ENCODE measurements around the gene ALK. TPM values are rescaled to one million over a fixed set of nuclear protein-coding genes. Genes with fewer than 3 reads are reported as not detected.

The ALK gene
- total RNA-seq, 2 donors from 2014 or later, result not detected

GRCh38 chr2:29227935-29228675, 693.3 kb downstream of the ALK start:
- no peak overlapping the region for H3K27ac Mint-ChIP-seq
- ATAC-seq, result no peak
- H3K4me3 Mint-ChIP-seq, result no peak overlapping the region
- H3K9me3 Mint-ChIP-seq, result no peaks in the 10 kb centered on the region
- DNase-seq (ENCODE audit: low spot score), result no peak
- H3K4me1 Mint-ChIP-seq (ENCODE audit: low read depth in 2 of 2), result no peaks in the 10 kb centered on the region
- H3K36me3 Mint-ChIP-seq, result no peaks in the 10 kb centered on the region
- peaks cover 0 to 17% of the 10 kb centered on the region in 2 donors for H3K27me3 Mint-ChIP-seq

- Mint-ChIP-seq H3K4me1 (ENCODE audit: low read depth in 2 of 2) (no peaks in the 10 kb centered on the region), H3K4me3 (no peak overlapping the region), H3K9me3 (no peaks in the 10 kb centered on the region), H3K36me3 (no peaks in the 10 kb centered on the region), H3K27me3 (peaks cover 0 to 17% of the 10 kb centered on the region in 2 donors), H3K27ac (no peak overlapping the region)
- ATAC-seq (no peak), DNase-seq (ENCODE audit: low spot score) (no peak)
Measured at GRCh38 chr2:29226808-29227207, 694.6 kb downstream of the ALK start.

DNA sequence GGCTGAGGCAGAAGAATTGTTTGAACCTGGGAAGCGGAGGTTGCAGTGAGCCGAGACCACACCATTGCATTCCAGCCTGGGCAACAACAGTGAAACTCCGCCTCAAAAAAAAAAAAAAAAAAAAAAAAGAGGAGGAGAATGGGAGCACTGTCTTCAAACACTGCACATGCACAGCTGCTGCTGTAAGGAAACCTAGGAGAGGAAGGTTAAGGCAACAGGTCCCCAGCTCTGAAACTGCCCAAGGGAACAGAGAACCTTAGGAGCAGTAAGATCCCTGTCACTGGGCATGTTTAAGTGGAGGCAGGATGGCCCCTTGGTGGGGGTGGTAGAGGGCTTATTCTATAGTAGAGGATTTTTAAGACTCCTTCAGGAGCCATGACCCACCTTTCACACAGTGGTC, 695.0 kb downstream of the ALK start:
- H3K4me1 Mint-ChIP-seq (ENCODE audit: low read depth in 2 of 2), result no peaks in the 10 kb centered on the region
- no peak overlapping the region for H3K27ac Mint-ChIP-seq
- peaks cover 0 to 17% of the 10 kb centered on the region in 2 donors for H3K27me3 Mint-ChIP-seq
- no peaks in the 10 kb centered on the region for H3K36me3 Mint-ChIP-seq
- H3K9me3 Mint-ChIP-seq, result no peaks in the 10 kb centered on the region
- DNase-seq (ENCODE audit: low spot score) (no peak), ATAC-seq (no peak)
- no peak overlapping the region for H3K4me3 Mint-ChIP-seq

- H3K4me3 Mint-ChIP-seq, result no peak overlapping the region
Measured at GRCh38 chr2:29225814-29226213, 695.6 kb downstream of the ALK start.

DNA sequence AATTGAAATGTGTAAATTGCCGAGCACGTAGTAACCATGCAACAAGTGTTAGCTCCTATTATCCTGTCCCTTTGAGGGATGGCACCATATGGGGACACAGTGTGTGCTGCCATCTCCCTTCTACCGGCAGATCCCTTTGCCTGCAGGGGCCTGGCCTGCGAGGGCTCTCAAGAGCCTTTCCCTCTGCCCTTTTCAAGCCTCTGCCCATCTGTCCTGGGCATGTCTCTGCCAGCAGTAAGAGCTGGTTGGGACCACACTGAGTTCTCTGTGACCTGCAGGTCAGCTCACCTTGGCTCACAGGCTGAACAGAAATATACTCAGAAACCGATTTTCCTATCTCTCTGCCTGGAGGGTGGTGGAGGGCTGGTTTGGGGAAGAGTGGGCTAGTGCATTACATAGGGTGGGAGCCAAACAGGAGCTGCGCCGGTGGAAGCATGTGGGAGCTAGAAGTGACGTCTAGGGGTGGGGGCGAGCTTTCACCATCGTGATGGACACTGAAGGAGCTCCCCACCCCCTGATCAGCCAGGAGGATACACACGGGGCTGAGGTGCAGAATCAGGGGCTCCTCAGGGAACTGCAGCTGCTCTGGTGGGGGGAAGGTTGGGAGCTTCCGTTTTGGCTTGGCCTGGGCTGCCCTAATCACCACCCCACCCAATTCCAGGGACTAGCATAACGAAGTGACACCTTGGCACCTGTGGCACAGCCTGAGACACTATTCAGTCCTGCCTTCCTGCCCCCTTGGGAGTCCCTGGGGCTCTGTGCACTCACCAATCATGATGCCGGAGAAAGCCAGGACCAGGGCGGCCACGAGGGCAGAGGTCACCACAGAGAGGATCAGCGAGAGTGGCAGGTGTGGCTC, 696.5 kb downstream of the ALK start:
- Mint-ChIP-seq H3K27ac (no peak overlapping the region), H3K9me3 (no peaks in the 10 kb centered on the region), H3K27me3 (peaks cover 0 to 12% of the 10 kb centered on the region in 2 donors), H3K4me1 (ENCODE audit: low read depth in 2 of 2) (no peaks in the 10 kb centered on the region), H3K36me3 (no peaks in the 10 kb centered on the region), H3K4me3 (no peak overlapping the region)
- ATAC-seq (no peak), DNase-seq (ENCODE audit: low spot score) (no peak)

More at GRCh38 chr2:29225814-29226213, 695.6 kb downstream of the ALK start:
- Mint-ChIP-seq H3K27ac (no peak overlapping the region), H3K4me1 (ENCODE audit: low read depth in 2 of 2) (no peaks in the 10 kb centered on the region), H3K9me3 (no peaks in the 10 kb centered on the region), H3K27me3 (peaks cover 0 to 17% of the 10 kb centered on the region in 2 donors), H3K36me3 (no peaks in the 10 kb centered on the region)
- DNase-seq (ENCODE audit: low spot score) (no peak), ATAC-seq (no peak)

DNA sequence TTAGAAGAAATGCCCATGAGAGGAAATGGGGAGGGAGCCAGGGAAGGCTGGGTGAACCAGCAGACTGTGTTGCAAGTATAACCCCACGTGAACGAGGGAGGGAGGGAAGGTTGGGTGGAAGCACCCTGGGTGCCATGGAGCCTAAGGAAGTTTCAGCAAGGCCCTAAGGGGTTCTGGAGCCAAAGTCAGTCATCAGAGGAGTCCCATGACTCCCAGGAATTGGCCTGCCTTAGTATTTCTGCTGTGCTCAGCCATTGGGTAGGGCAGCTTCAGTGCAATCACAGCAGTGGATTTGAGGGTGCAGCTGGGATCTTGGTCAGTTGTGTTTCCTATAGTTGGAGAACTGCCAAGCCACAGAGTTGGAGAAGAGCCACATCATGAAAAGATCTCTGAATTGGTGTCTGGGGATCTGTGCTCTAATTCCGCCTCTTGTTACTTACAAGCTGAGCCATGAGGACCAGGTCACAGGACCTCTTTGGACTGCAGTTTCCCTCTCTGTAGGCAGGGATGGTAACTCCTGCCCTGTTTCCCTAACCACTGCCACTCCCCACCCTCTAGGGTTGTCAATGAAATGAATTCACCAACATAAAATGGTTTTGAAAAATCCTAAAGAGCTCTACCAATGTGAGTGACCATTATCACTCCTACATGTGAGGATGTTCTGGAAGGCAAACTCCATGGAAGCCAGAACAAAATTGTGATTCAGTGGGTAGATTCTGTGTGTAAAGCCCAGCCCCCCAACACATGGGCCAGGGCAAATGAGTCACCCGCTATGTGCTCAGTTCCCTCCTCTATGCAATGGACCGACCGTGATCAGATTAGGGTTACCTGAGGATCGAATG, 697.3 kb downstream of the ALK start:
- no peak for DNase-seq (ENCODE audit: low spot score)
- no peak for ATAC-seq
- H3K4me1 Mint-ChIP-seq (ENCODE audit: low read depth in 2 of 2), result no peaks in the 10 kb centered on the region
- no peak overlapping the region for H3K4me3 Mint-ChIP-seq
- H3K9me3 Mint-ChIP-seq, result no peaks in the 10 kb centered on the region
- H3K36me3 Mint-ChIP-seq, result no peaks in the 10 kb centered on the region
- peaks cover 0 to 10% of the 10 kb centered on the region in 2 donors for H3K27me3 Mint-ChIP-seq
- H3K27ac Mint-ChIP-seq, result no peak overlapping the region

DNA sequence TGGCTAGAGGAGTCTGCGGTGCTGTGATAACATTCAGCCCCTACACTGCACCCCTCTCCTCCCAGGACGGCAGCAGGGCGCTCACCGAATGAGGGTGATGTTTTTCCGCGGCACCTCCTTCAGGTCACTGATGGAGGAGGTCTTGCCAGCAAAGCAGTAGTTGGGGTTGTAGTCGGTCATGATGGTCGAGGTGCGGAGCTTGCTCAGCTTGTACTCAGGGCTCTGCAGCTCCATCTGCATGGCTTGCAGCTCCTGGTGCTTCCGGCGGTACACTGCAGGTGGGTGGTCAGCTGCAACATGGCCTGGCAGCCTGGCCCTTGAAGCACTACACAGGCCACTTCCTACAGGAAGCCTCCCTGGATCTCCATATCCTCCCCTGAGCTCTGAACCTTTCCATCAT, 698.1 kb downstream of the ALK start:
- H3K27ac Mint-ChIP-seq, result no peak overlapping the region
- H3K36me3 Mint-ChIP-seq, result no peaks in the 10 kb centered on the region
- no peaks in the 10 kb centered on the region for H3K4me1 Mint-ChIP-seq (ENCODE audit: low read depth in 2 of 2)
- DNase-seq (ENCODE audit: low spot score) (no peak), ATAC-seq (no peak)
- no peaks in the 10 kb centered on the region for H3K9me3 Mint-ChIP-seq
- H3K27me3 Mint-ChIP-seq, result peaks cover 0 to 10% of the 10 kb centered on the region in 2 donors
- no peak overlapping the region for H3K4me3 Mint-ChIP-seq

GRCh38 chr2:29222381-29223179, 698.8 kb downstream of the ALK start:
- ATAC-seq (no peak), DNase-seq (ENCODE audit: low spot score) (no peak)
- Mint-ChIP-seq H3K27me3 (peaks cover 0 to 10% of the 10 kb centered on the region in 2 donors), H3K36me3 (no peaks in the 10 kb centered on the region), H3K4me3 (no peak overlapping the region), H3K4me1 (ENCODE audit: low read depth in 2 of 2) (no peaks in the 10 kb centered on the region), H3K9me3 (no peaks in the 10 kb centered on the region), H3K27ac (no peak overlapping the region)

GRCh38 chr2:29220506-29221270, 700.7 kb downstream of the ALK start:
- no peaks in the 10 kb centered on the region for H3K9me3 Mint-ChIP-seq
- peaks cover 0 to 2% of the 10 kb centered on the region in 2 donors for H3K27me3 Mint-ChIP-seq
- no peak overlapping the region for H3K27ac Mint-ChIP-seq
- no peak for ATAC-seq
- no peaks in the 10 kb centered on the region for H3K4me1 Mint-ChIP-seq (ENCODE audit: low read depth in 2 of 2)
- no peaks in the 10 kb centered on the region for H3K36me3 Mint-ChIP-seq
- no peak overlapping the region for H3K4me3 Mint-ChIP-seq
- DNase-seq (ENCODE audit: low spot score), result no peak

DNA sequence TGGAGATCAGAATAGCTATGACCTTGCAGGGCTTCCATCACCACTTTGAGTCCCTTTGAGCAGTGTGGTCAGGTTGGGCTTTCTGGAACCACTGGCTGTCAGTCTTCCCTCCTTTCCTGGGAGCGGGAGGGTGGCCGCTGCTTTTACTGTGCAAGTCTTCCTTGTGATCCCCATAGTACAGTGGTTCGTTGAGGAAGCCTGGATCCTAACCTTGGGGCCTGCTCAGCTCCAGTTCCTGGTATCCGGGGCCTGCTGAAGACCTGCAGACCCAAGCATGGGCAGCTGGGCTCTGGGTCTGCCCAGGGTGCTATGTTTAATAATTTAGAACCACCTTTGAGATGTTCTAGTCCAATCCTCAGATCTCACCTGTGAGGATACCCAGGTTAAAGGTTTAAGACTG, 702.0 kb downstream of the ALK start:
- no peak for DNase-seq (ENCODE audit: low spot score)
- H3K4me3 Mint-ChIP-seq, result no peak overlapping the region
- H3K4me1 Mint-ChIP-seq (ENCODE audit: low read depth in 2 of 2), result no peaks in the 10 kb centered on the region
- no peak overlapping the region for H3K27ac Mint-ChIP-seq
- no peaks in the 10 kb centered on the region for H3K27me3 Mint-ChIP-seq
- no peaks in the 10 kb centered on the region for H3K36me3 Mint-ChIP-seq
- no peak for ATAC-seq
- H3K9me3 Mint-ChIP-seq, result no peaks in the 10 kb centered on the region

DNA sequence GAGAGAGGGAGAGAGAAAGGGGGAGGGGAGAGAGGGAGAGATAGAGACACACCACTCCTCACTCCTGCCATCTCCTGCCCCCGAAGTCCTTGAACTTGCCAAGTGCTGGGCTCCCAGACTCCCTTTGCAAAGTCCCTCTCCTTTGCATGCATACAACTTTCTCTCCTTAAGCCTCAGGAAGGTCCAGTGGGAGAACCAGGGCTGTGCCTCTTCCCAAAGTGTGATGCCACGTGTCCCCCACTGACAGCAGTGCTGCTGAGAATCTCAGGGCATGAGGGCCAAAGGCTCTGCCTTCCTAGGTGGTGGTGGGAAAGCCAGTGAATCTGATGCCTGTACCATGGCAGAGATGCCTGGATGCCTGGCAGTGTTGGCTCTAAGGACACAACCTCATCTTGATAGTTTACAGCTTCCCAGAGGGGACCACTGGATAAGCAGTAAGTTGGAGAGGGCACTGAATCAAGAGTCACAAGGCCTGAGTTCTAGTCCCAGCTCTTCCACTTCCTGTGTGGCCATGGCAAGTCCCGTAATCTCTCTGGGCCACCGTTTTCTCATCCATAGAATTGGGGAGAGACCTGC, 702.7 kb downstream of the ALK start:
- H3K27me3 Mint-ChIP-seq, result no peaks in the 10 kb centered on the region
- no peak overlapping the region for H3K4me3 Mint-ChIP-seq
- no peaks in the 10 kb centered on the region for H3K9me3 Mint-ChIP-seq
- no peaks in the 10 kb centered on the region for H3K36me3 Mint-ChIP-seq
- H3K4me1 Mint-ChIP-seq (ENCODE audit: low read depth in 2 of 2), result no peaks in the 10 kb centered on the region
- no peak for ATAC-seq
- no peak for DNase-seq (ENCODE audit: low spot score)
- H3K27ac Mint-ChIP-seq, result no peak overlapping the region

GRCh38 chr2:29218071-29218470, 703.3 kb downstream of the ALK start:
- no peak for DNase-seq (ENCODE audit: low spot score)
- Mint-ChIP-seq H3K27me3 (no peaks in the 10 kb centered on the region), H3K4me3 (no peak overlapping the region), H3K27ac (no peak overlapping the region), H3K36me3 (no peaks in the 10 kb centered on the region), H3K4me1 (ENCODE audit: low read depth in 2 of 2) (no peaks in the 10 kb centered on the region), H3K9me3 (no peaks in the 10 kb centered on the region)
- ATAC-seq, result no peak

Measured in natural killer cell treated with Interleukin-12 subunit alpha and Interleukin-12 subunit beta and Interleukin-15 and Interleukin-18, amount 100 ng/mL, for 72 hours (primary cell).